HG03460 (cell line): Measurements from ENCODE around the gene RILPL1.
"Not testable (repeated sequence)": the region's sequence is repeated elsewhere in the genome, so short reads cannot be mapped to it uniquely, and the experiment has no call there.

Experiments
- ATAC-seq: cut with Tn5 transposase; IDR thresholded peaks from one replicate; pipeline ENCODE4 v1.9.1; 2021; ENCODE audit not compliant: unreplicated experiment

The RILPL1 gene

DNA sequence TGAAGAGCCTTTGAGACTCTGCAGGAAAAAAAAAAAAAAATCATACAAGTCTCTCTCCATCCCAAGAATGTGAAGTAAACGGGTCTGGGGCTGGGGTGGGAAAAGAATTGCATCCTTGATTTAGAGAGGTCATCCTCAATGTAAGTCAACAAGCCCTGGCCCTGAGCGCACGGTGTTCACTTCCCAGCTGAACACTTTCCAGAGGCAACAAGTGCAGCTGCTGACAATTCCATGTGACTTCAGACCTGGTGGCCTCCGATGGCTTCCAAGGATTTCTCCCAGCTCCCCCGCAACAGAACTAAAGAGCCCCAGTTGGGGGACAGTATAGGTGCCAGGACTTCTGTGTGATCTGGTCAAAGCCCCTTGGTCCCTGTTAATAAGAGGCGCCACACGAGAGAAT is 2.4 kb downstream of the RILPL1 start:
- ATAC-seq = no peak

DNA sequence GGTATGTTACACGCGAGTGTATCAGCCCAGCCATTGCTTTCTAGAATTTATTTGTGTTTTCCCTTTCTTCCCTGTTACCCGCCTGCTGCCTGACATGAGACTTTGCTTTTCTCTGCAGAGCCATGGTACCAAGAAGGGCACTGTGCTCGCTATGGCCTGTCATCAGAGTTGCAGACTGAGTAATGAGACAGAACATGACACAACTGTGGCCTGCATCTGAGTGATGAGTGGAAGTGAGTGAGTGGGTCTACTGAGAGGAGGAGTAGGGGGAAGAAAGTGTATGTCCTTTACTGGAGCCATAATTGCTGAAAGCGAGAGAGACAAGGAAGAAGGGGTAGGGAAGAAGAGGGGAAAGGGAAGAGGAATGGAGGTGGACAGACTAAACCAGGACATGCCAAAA is 2.9 kb downstream of the RILPL1 start:
- no peak for ATAC-seq

DNA sequence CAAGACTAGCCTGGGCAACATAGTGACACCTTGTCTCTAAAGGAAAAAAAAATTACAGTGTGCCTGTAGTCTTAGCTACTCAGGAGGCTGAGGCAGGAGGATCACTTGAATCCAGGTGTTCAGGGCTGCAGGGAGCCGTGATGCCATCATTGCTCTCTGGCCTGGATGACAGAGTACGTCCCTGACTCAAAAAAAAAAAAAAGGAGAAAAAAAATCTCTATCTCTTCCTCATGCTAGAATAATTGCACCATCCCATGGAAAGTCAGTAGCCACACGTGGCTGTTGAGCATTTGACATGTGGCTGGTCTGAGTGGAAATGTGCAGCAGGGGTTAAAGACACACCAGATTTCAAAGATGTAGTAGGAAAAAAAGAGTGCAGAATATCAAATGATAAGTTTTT is 3.8 kb downstream of the RILPL1 start:
- no peak for ATAC-seq

DNA sequence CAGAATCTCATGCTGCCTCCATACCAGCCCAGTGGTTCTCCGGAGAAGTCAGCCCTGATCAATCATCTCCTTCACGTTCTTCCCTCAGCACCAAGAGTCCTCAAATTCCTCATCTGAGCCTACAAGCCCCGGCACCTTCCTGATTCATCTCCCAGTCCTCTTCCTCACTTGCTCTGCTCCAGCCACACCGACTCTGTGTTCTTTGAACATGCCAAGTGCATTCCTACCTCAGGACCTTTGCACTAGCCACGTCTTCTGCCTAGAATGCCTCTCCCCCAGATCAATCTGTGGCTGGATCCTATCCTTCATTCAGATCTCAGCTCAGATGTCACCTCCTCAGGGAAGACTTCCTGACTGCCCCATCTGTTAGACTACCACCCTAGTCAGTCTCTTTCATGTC is 4.7 kb downstream of the RILPL1 start:
- no peak for ATAC-seq

DNA sequence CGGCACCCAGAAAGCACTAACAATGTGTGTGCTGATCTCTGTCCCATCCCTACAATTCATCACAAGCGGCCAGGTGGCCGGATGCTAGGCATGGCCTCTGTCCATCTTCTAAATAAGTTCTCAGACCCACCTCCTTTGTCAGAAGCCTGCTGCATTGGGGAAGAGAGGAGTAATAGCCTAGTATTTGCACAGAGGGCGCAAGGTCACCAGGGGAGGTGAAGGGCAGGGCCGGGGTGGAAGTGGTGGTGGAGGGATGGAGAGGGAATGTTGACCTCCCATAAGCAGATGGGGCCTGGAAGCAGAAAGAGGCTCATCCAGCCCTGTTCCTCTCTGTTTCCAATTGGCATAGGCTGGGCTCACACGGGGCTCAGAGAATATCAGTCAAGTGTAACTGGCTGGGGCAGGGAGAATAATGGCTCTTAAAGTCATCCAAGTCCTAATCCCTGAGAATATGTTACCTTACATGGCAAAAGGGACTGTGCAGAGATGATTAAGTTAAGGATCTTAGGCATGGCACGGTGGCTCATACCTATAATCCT is 6.9 kb downstream of the RILPL1 start:
- ATAC-seq = no peak

DNA sequence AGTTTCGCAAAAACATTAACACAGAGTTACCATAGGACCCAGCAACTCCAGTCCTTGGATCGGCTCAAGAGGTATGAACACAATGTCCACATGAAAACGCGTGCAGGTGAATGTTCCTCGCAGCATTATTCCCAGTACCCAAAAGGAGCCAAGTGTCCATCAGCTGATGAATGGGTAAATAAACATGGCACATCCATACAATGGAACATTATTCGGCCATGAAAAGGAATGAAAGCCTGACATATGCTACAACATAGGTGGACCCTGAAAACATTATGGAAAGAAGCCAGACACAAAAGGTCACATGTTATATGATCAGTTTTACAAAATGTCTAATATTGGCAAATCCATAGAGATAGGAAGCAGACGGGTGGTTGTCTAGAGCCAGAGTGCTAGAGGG is 9.1 kb downstream of the RILPL1 start:
- no peak for ATAC-seq

DNA sequence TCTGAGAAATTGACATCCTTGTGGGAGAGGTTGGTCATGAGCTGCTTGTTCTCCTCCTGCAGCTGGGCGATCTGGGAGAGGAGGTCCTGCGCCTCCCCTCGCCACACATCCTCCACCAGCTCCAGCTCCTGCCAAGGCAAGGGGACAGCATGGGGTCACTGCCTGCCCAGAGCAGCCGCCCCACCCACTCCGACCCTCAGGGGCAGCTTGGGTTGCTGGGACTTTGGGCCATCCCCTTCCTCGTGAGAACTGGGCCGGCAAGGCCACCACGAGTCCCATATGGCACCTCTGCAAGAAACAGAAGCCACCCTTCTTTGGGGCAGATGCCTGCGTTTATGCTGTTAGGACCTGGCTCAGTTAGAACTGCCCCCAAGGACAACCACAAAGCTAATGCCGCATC is 10.0 kb downstream of the RILPL1 start:
- ATAC-seq = no peak

DNA sequence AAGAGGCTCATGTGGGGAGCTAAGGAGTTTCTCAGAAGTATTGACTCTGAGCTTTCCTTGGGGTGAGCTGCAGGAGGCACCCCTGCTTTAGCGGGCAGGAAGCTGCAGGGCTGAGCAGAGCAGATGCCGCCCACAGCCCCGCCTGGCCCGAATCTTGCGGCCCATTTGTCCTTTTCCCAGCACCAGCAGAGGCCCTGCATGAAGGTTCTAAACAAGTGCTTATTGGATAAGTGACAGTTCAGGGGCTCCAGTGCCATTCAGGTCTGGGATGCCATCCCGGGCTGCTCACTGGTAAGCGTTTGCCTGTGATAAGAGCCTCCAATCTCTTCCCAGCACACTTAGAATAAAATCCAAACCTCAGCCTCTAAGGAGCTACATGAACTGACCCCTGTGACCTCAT is 11.4 kb downstream of the RILPL1 start:
- no peak for ATAC-seq

DNA sequence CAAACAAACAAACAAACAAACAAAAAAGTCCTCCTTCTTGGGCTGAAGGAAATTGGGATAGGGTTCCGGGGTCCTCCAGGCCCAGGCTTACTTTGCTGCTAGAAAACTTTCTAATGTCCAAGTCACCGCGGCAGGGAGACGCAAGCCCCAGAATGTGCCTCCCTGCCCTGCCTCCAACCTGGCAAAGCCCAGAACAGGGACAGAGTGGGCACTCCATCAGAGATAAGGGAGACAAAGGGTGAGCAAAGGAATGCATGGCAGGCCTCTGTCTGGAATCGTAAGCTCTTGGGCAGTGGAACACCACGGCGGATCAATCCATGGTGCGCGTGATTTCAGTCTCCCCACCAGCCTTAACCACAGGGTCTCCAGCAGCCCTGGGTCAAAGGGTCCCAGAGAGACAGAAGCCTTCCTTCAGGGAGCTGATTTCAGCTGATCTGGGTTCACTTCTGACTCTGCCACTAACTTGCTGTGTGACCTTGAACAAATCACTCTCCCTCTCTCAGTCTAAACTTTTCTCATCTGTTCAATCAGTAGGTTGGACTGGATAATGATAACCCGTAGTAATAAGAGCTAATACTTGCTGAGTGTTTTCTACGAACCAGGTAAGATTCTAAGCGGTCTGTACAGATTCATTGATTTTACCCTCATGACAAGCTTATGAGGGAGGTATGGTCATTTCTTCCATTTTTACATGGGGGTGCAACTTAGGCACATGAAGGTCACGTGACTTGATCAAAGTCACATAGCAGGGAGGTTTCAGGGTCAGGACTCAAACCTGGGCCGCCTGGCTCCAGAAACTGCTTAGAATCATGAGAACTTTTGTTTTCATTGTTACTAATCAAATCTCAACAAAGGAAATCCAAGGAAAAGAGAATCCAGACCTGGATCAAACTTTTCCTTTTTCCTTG is 12.7 kb downstream of the RILPL1 start:
- ATAC-seq = no peak

DNA sequence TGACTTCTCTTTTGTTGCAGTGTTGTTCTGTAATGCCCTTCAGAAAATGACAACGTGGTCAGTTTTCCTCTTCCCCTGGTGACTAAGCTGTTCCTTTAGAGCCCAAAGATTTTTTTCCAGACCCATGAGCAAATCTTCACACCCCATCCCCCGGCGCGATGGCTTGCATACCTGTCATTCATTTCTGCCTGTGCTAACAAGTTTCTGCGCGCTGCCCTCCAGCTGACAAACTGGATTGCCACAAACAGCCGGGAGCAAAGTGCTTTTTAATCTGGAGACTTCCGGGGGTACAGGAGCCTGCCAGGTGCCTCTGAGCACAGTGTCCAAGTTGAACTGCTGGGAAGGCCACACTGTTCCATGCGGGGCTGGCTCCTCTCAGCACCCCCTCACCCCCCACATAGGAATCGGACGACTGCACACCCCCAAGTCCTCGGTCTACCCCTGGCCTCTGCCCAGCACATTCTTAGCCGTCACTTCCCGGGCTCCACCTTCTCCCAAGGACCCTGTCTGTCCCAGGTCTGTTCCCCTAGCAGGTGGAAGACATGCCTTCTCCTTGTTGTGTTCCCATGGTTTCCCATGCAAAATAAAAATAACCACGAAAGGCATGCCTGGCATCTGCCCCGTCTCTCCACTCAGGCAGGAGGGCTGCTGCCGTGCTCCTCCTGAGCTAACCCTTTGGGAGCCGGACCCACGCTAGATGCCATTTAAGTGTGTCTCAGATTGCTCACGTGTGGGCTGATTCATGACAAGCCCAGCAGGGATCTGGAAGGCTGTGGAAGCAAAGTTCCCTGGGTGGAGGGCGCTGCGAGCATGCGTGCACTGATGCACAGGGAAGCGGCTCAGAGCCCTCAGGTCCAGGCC is 14.1 kb downstream of the RILPL1 start:
- no peak for ATAC-seq

DNA sequence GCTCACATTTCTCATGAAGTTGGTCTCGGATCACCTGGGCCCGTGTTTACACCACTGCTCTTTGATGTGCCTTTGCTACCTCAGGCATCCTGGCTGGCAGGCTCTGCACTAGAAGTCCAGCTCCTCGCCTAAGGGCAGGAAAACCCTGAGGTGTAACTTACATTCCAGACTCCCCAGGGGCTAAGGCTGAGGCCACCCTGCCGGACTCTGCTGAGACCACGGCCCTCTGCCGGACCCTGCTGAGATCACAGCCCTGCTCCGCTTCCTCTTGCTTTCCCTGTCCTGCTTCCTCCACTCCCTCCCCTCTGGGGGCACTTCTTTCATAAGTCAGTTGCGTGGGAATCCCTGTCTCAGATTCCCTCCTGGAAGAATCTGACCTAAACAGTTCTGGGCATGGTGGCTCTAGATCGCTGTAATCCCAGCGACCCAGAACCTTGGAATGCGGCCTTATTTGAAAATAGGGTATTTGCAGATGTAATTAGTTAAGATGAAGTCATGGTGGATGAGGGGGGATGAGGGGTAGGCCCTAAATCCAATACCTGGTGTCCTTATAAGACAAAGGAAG is 17.2 kb downstream of the RILPL1 start:
- ATAC-seq = no peak

DNA sequence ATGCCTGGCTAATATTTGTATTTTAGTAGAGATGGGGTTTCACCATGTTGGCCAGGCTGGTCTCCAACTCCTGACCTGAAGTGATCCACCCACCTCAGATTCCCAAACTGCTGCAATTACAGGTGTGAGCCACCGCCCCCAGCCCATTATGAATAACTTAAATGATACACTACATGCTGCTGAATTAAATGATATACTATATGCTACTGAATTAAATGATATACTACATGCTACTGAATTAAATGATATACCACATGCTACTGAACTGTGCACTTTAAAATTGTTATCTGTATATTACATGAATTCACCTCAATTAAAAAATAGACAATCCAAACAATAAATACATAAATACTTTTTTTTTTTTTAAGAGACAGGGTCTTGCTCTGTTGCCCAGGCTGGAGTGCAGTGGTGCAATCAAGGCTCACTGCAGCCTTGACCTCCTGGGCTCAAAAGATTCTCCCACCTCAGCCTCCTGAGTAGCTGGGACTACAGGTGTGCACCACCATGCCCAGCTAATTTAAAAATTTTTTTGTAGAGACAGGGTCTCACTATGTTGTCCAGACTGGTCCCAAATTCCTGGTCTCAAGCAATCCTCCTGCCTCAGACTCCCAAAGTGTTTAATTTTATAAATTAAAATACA is 18.8 kb downstream of the RILPL1 start:
- not testable (repeated sequence) for ATAC-seq

DNA sequence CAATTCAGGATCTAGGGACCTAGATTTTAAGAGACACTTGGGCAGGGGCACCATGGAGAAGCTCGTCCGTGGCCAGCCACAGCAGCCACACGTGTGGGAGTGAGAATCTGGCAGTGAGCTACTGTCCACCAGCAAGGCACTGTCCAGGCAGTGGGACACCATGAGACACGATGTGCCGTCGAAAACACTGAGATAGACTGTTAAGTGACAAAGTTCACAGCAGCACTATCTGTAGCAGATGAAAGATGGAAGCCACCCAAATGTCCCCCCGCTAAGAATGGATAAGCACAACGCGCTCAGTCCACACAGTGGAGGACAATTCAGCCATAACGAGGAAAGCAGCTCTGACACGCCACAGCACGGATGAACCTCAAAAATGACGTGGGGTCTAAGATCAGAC is 19.7 kb downstream of the RILPL1 start:
- no peak for ATAC-seq

DNA sequence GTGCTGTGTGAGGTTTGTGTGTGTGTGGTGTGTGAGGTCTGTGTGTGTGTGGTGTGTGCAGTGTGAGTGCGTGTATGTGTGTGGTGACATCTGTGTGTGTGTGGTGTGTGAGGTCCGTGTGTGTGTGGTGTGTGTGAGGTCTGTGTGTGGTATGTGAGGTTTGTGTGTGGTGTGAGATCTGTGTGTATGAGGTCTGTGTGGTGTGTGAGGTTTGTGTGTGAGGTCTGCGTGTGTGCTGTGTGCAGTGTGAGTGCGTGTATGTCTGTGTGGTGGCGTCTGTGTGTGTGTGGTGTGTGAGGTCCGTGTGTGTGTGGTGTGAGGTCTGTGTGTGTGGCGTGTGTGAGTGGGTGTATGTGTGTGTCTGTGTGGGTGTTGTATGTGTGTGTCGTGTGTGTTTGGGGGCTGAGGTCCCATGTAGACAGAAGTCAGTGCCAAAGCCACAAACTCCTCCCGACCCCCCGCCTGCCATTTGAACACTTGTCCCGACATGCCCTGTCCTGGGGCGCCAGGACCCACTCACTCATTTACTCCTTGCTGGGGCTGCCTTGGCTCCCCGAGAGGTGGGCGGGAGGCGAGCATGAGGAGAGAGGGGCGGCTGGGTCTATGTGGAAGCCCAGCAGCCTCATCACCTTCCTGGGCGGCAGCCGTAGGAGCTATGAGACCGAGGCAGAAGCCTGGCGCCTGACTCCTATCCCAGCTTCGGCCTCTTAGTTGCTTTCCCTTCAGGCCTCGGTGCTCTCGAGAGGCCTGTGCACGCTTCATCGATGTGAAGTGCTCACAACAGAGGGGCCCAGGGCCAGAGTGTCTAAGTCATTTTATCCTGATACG is 20.5 kb downstream of the RILPL1 start:
- no peak for ATAC-seq

DNA sequence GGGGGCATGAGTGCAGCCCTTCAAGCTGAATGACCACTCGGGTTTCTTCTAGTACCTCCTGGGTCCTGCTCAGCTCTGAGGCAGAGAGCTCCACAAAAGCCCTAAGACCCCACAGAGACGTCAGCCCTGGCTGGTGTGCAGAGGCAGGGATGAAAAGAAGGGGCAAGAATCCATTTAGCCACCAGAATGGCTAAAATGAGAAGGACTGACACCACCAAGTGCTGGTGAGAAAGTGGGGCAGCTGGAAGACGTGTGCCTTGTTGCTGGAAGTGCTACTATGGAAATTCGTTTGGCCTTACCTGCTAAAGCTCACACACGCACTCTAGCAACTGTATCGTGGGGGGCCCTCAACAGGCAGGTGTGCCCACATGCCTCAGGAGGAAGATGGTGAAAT is 26.7 kb downstream of the RILPL1 start:
- ATAC-seq = no peak

DNA sequence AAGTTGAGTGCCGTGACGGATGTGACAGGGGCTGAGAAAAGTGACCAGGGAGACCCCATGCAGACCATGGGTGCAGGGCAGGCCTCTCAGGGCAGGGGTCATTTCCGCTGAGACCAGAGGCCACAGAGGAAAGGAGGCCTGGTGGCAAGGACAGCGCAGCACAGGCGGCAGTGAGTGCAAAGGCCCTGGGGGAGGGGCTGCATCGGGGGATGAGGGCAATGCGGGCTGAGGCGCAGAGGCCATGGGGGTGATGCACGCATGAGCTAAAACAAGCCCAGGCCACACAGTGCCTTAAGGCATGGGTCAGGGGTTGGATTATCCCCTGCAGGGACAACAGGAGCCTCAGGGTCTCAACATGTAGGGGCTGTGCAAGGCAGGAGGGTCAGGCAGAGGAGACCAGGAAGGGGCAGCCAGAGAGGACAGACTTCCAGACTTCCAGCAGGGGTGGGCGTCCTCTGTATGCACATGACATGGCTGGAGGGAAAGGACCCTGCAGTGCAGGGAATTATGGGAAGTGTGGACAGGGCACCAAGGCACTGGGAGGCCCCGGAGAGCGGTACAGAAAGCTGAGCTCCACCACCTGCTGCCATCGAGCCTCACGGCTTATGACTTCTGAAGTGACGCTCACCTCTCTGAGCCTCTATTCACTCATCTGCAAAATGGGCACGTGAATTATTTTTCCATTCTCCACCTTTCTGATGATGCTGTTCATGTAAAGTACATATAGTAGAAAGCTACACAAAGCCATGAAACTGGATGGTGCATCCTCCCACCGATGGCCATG is 27.3 kb downstream of the RILPL1 start:
- no peak for ATAC-seq

DNA sequence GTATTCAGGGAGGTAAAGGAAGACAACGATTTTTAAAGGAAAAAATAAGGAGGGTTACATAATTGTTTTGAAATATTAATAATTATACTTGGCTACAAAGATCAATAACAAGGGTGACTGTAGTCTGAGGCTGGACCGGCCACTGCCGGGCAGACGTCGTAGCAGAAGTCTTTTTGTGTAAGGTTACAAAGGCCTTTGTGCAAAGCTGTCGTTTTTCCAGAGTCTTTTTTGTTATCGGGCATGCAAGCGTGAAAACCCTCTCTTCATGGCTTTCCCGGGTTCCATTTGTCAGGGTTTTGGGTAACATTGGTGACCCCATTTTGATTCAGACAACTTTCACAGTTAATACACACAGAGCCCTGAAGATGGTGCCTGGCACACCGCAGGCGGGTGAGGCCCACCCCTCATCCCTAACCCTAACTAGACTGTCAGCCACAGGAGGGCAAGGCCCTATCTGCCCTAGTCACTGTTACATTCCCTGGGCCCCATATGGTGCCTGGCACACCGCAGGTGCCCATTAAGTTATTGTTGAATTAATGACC is 31.3 kb downstream of the RILPL1 start:
- ATAC-seq = no peak

DNA sequence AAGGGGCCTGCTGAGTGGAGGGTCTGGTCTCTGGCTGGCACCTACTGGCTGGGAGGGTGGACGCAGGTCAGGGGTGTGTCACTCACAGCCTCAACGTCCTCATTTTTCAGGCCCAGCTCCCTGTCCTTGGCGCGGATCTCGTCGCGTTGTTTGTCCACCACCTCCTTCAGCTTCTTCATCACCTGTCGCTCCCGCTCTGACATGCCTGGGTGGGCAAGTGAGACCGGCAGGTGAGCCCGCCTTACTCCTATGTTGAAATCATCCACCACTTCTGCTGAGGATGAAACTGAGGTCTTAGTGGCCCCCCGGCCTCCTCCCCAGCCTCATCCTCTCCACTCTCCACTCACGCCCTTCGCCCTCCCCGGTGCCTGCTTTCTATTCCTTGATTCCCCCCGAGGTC is 34.2 kb downstream of the RILPL1 start:
- ATAC-seq = no peak
